Measurements from ENCODE around the gene MYCBP. TPM values are rescaled to one million over a fixed set of nuclear protein-coding genes. Genes with fewer than 3 reads are reported as not detected.

Gene MYCBP
- total and polyA plus RNA-seq, 4 donors, result 7.8 to 21.2 (median 10.3) TPM

GRCh38 chr1:38831731-38832369, 41.3 kb downstream of the MYCBP start:
- Histone ChIP-seq H3K27ac (ENCODE audit: low read depth in 1 of 2, low read length in 2 of 2) (no peak overlapping the region), H3K9me3 (ENCODE audit: control insufficient read depth in 4 of 4, low read length in 3 of 4) (no peaks in the 10 kb centered on the region), H3K4me3 (ENCODE audit: low read depth in 1 of 3, low read length in 3 of 3) (no peak overlapping the region), H3K9ac (ENCODE audit: low read depth in 1 of 2, low read length in 2 of 2) (no peak overlapping the region), H3K36me3 (ENCODE audit: control insufficient read depth in 4 of 4, insufficient read depth in 3 of 4, low read depth in 1 of 4, low read length in 3 of 4) (no peaks in the 10 kb centered on the region), H3K27me3 (ENCODE audit: control insufficient read depth in 4 of 4, insufficient read depth in 4 of 4, low read length in 3 of 4) (peaks cover 0 to 4% (median 0%) of the 10 kb centered on the region in 4 donors), H3K4me1 (ENCODE audit: control insufficient read depth in 4 of 4, insufficient read depth in 4 of 4, low read length in 3 of 4) (no peaks in the 10 kb centered on the region)
- WGBS, result 82% methylated on average over 6 of the region's 6 CpGs
- no peak for DNase-seq (ENCODE audit: low spot score)
- TF ChIP-seq RXRA (IDR thresholded peaks at IDR 0.05) (no peak), FOXA1 (IDR thresholded peaks at IDR 0.05) (no peak), SP1 (IDR thresholded peaks at IDR 0.05) (no peak), RAD21 (IDR thresholded peaks at IDR 0.05) (no peak), FOXA2 (IDR thresholded peaks at IDR 0.05) (no peak), JUND (IDR thresholded peaks at IDR 0.05) (no peak), MAX (IDR thresholded peaks at IDR 0.05) (no peak), HNF4G (IDR thresholded peaks at IDR 0.05) (no peak), EGR1 (IDR thresholded peaks at IDR 0.05; ENCODE audit: low read depth in 2 of 2) (no peak), CTCF (IDR thresholded peaks at IDR 0.05; ENCODE audit: low read depth, low read length, missing input control) (no peak), NR2F2 (IDR thresholded peaks at IDR 0.05) (no peak), HNF4A (conservative IDR thresholded peaks at IDR 0.05) (no peak), GABPA (IDR thresholded peaks at IDR 0.05 in 1 of 2, conservative IDR thresholded peaks at IDR 0.05 in 1 of 2) (no peak), REST (IDR thresholded peaks at IDR 0.05) (no peak)
- TF ChIP-seq, protein P1, sequence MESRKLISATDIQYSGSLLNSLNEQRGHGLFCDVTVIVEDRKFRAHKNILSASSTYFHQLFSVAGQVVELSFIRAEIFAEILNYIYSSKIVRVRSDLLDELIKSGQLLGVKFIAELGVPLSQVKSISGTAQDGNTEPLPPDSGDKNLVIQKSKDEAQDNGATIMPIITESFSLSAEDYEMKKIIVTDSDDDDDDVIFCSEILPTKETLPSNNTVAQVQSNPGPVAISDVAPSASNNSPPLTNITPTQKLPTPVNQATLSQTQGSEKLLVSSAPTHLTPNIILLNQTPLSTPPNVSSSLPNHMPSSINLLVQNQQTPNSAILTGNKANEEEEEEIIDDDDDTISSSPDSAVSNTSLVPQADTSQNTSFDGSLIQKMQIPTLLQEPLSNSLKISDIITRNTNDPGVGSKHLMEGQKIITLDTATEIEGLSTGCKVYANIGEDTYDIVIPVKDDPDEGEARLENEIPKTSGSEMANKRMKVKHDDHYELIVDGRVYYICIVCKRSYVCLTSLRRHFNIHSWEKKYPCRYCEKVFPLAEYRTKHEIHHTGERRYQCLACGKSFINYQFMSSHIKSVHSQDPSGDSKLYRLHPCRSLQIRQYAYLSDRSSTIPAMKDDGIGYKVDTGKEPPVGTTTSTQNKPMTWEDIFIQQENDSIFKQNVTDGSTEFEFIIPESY (IDR thresholded peaks at IDR 0.05), result no peak
- TF ChIP-seq, protein P2, sequence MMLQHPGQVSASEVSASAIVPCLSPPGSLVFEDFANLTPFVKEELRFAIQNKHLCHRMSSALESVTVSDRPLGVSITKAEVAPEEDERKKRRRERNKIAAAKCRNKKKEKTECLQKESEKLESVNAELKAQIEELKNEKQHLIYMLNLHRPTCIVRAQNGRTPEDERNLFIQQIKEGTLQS (IDR thresholded peaks at IDR 0.05), result no peak

Data from liver (tissue), 9 donors.